KG1 (cell line): Measurements from ENCODE around the gene OR10G2.
"Not testable (repeated sequence)": the region's sequence is repeated elsewhere in the genome, so short reads cannot be mapped to it uniquely, and the experiment has no call there.

Experiments
- DNase-seq: peaks from one replicate; lab custom pipeline; 2025; lab: John Stamatoyannopoulos, UW

OR10G2 gene, protein sequence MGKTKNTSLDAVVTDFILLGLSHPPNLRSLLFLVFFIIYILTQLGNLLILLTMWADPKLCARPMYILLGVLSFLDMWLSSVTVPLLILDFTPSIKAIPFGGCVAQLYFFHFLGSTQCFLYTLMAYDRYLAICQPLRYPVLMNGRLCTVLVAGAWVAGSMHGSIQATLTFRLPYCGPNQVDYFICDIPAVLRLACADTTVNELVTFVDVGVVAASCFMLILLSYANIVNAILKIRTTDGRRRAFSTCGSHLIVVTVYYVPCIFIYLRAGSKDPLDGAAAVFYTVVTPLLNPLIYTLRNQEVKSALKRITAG

DNA sequence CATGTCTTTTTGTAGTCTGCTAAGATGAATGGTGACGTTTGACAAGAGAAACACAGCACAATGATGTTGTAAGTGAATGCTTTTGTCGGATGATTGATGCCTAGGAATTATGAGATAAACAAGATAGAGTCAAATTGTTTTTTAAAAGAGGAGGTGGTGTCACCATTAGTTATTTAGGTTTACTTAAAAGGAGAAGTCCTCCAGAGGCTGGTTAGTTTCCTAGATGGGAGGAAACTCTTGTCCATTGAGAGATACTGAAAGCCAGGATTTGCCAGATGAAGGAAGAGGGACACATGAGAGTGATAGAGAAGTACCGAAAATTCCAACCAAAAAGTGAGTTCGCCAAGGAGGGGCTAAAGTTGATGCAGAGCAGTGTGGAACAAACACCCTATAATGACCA lies at the start of gene OR10G2:
Gene OR10G2, minus strand, starts transcription at position 101 of the 400 bp plus-strand sequence. Its CDS starts 98 bp downstream, at position 3.
- no peak for DNase-seq

DNA sequence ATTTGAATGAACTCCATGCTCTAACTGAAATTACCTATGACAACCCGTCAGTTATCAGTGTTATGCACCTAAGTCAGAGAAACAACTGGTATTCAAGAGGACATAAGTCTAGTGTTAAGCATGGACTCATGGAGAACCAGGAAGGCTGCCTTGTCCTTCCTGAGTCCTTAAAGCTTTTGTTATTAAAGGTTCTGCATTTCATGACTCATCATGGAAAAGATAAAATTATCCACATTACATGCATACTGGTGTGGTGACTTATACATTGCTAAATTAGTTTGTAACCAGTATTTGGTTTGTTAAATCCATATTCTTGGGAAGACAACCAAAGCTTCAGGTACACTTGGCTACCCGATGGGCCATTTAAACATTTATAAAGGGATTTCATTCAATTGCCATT lies 45.3 kb upstream of the OR10G2 start:
- DNase-seq = no peak

DNA sequence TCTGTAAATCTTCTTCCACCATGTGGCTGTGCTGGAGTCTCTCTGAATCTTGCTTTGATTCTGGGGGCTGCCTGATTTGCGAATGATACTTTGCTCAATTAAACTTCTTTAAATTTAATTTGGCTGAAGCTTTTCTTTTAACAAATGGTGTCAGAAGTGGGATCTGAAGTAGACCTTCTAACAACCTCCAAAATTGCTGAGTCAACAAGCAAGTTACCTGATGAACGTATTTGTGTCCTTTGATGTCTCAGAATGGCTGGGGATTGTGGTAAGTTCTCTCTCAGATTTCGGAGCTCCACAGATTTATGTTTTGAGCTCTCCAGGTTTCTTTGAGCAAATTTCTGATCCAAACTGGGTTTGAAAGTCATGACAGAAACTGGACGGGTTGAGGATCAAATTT lies 40.8 kb upstream of the OR10G2 start:
- DNase-seq = no peak

DNA sequence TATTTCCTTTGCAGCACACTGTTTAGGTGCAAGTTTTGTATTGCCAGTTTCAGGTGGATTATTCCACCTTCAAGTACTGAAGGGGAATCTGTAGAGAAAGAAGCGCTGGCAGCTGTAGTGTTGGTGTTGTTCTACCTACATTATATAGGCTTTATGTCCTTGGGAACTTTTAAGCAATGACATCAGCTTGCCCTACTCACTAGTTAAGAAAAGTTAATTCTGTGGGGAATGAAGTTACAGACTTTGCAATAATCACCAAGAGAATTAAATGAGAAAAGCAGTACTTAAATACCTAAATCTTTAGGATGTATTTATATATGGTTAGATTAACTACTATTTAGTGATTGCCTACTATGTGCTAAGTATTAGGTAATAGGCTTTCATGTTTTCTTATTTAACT lies 39.0 kb upstream of the OR10G2 start, which contains the start of gene OR4E1:
Gene OR4E1, minus strand, starts transcription at position 101 of the 400 bp plus-strand sequence. CDS start 2,883 bp downstream, outside the sequence.
- DNase-seq = no peak

DNA sequence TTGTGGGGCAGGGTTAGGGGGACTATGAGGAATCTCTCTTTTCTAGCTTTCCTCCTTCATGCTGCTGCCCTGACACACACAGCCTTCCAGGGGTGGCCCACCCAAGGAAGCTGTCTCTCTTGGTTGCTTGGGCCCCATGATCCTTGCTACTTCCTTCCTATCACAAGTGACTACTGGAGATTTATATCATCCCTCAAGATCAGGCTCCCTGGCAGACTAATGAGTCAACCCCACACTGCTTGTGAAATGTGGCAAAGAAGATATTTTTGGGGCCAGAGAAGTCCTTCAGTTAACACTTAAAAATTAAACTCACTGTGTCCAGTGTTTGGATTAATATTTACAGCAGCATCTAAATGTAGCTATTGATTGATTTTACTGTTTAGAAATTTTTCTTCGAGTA lies 37.4 kb upstream of the OR10G2 start:
- DNase-seq = peak; percentile 8

DNA sequence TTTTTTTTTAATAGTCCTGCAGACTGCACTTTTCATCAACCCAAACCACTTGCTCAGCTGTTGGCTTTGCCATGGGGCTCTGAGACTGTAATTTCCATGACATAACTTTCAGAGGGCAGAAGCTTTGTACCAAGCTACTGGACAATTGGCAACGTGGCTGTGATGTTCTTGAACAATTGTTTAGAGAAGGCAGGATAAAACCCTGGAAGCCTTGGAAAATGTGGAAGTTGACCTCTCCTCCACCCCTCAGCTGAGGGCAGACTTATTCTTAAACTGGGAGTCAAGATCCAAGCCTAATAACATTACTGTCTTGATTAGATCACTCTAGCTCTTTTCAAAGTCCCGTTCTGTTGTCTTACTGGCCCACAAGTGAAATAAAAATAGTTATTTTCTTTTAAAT lies 36.6 kb upstream of the OR10G2 start:
- no peak for DNase-seq

DNA sequence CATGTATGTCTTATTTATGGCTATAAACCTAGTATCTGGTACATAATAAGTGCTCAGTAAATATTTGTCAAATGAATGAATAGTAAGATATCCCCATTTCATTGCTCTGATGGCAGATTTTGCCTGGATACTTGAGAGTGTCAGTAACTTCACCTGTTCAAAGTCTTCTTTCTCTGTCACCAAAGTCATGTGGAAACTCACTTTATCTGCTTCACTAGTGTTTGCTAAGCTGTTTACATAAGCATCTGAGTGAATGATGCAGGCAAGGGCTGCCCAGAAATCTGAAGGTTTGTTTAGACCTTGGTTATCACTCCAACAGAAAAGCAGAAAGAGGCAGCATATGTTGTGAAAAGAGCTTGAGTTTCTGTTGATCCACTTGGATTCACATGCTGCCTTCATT lies 34.5 kb upstream of the OR10G2 start:
- DNase-seq = no peak

DNA sequence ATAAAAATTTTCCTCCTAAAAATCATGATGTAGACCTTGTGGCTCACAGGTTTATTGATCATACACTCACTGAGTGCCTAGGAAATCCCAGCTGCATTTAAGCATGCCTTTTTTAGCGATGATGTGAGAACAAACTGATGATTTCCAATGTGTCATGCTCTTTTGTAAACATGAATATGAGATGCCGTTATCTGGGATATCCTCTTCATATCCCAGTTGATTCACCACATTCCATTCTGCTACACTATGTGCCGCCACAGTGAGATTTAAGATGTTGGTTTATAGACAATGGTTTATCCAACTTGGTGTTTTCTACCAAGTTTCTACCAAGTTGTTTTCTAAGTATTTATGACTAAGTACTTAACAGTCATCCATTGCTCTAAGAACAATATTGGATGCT lies 33.6 kb upstream of the OR10G2 start:
- DNase-seq = no peak

DNA sequence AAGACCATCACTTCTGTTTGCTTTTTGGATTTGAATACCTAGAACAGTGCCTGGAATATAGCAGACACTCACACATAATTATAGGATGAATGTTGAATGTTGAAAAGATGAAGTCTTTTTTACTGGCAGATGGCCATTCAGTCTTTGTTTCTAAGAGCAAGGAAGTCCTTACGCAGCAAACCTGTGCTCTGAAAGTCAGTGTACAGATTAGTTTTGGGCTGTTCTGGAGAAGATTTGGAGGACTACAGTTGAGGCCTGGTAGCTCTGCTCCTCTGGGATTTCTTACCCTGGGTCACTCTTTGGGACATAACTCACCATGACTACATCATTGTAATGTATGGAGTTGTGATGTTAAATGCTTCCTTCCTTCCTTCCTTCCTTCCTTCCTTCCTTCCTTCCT lies 22.2 kb upstream of the OR10G2 start:
- no peak for DNase-seq

DNA sequence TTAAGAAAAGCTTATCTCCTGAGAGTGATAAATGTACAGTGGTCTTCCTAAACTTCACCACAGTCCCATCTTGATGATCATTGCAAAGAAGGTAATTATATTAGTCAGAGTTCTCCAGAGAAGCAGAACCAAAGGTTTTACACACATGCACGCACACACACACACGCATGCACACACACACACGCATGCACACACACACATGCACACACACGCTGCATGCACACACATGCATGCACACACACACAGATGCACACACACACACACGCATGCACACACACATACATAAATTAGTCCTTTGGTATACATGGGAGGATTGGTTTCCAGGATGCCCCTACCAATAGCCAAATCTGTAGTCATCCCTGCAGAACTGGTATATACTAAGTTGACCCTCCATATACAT lies 19.5 kb upstream of the OR10G2 start:
- no peak for DNase-seq

DNA sequence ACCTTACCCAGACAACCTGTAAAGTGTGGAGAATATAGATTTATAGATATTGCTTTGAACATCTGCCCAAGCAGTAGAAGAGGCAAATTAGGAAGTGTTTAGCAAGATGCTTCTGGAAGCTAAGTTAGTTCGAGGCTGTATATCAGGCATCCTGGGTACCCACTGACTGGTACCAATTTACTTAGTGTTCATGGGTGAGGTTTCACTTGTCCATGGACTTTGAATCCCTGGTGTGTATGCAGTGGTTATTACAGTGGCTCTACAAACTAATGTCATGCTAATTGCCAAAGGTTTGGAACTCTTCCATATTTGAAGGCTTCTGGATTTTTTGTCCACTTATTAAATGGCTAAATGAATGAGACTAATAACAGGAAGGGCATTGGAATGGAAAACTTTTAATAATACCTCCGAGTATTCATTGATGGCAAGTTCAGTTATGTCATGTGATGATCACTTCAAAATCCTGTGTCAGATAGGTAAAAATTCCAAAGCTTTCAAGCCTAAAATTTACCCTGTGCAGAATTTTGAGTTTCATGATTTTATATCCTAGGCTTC lies 18.7 kb upstream of the OR10G2 start, which contains the start of gene OR4E2:
Gene OR4E2, plus strand, starts transcription at position 505 of the 555 bp plus-strand sequence. CDS start 11,248 bp downstream, outside the sequence.
- DNase-seq = no peak

DNA sequence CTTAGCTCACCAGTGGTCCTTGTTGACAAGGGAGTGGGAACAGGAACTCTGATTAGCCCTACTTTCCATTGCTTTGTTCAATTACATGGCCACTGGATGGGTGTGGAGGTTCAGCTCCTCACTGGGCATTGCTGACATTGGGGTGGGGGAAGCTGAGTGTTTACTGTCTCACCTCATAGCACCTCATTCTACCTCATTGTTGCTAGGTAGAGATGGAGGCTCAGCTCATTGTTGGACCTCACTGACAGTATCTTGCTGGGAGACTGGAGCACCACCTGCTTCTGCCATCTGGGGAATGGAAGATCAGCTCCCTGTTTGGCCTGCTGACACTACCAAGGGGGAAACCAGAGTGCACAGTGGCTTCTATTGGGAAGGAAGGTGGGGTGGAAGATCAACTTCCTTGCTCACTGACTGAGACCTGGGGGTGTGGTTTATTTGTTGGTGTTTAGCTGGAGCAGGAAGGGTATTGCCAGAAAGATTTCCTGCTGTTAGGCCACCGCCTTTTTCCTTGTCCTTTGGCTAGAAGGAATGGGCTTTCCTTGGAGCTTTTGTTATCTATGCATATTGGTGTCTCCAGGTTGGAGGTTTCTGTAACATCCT lies 17.6 kb upstream of the OR10G2 start:
- DNase-seq = no peak

DNA sequence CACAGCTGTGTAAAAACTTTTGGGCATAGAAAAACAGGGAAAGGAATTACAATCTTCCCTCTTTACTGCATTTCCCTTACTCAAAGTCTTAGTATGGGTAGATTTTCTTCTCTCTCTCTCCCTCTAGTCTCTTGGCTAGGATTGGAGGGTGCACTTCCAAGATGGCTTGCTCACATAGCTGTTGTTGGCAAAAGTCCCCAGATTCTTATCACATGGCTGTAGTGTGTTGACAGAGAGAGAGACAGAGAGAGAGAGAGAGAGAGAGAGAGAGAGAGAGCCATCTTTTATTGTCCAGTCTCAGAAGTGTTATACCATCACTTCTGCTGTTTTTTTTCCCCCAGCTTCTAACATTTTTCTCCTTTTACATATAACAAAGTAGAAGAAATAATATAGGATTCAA lies 12.6 kb upstream of the OR10G2 start:
- DNase-seq = no peak

DNA sequence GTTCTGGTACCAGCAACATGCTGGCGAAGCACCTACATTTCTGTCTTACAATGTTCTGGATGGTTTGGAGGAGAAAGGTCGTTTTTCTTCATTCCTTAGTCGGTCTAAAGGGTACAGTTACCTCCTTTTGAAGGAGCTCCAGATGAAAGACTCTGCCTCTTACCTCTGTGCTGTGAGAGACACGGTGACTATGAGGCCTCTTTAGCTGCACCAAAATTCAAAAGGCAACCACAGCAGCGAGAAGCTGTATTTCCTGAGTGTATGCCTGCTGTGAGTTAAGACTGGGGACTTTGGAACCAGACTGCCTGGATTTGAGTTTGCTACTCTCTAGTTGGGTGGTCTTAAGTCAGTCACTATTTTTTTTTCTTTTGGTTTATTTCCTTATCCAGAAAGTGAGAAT lies 8.7 kb upstream of the OR10G2 start:
- DNase-seq = no peak

DNA sequence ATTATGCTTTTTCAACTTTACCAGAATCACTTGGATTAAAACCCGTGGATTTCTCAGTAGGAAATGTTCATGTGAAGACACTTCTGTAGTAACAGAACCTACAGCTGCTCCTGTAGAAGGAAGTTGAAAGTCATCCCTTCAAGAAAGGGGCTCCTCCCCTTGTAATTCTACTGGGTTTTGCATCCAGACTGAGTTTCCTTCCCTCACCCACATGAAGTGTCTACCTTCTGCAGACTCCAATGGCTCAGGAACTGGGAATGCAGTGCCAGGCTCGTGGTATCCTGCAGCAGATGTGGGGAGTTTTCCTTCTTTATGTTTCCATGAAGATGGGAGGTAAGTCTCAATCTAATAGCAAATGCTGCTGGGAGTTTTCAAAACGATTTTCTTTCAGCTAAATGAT lies 7.9 kb upstream of the OR10G2 start:
- DNase-seq = no peak

DNA sequence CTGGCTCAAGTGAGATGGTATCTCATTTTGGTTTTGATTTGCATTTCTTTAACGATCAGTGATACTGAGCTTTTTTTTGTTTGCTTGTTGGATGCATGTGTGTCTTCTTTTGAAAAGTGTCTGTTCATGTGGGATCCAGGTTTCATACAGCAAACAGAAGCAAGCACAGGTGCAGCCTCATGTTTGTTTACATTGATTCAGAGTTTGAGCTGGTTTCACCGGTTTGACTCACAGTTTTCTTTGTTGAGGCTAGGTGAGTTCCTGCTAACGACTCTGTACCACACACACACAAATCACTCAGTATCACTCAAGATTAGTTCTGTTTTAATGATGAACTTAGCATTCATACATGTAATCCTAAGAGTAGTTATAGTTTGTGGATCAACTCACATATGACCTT lies 3.7 kb downstream of the OR10G2 start:
- DNase-seq = no peak

DNA sequence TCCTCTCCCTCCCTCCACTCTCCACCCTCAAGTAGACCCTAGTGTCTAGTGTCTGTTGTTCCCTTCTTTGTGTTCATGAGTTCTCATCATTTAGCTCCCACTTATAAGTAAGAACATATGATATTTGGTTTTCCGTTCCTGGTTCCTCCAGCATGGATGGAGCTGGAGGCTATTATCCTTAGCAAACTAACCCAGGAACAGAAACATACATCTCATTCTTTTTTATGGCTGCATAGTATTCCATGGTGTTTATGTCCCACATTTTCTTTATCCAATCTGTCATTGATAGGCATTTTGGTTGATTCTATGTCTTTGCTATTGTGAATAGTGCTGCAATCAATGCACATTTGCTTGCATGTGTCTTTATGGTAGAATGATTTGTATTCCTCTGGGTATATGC lies 4.2 kb downstream of the OR10G2 start:
- DNase-seq = not testable (repeated sequence)

DNA sequence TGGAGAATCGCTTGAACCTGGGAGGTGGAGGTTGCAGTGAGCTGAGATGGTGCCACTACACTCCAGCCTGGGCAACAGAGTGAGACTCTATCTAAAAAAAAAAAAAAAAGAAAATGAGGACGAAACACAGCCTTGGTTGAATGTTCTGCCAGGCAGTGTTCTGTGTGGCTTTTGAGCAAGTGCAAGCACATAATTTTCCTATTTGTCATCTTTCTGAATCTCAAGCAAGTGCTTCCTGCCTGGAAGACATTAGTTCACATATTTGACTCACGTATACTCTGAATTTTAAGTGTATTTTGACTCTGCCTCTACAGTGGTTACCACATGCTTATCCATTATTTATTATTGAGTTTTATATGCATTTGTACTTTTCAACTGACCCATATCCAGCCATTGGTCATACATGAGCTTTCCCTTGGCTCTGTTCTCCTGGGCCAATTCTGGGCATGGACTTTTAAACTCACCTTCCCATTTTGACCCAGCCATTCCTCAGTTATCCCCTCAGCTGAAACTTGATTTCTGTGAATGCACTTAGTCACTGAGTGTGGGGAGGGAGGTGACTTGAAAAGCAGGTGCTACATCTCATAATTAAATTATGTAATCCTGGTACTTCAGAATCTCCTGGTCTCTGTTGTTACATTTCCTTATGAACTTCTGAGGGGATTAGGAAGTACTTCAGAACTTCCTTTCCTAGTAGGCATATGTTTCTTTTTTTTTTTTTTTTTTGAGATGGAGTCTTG lies 8.1 kb downstream of the OR10G2 start:
- no peak for DNase-seq

DNA sequence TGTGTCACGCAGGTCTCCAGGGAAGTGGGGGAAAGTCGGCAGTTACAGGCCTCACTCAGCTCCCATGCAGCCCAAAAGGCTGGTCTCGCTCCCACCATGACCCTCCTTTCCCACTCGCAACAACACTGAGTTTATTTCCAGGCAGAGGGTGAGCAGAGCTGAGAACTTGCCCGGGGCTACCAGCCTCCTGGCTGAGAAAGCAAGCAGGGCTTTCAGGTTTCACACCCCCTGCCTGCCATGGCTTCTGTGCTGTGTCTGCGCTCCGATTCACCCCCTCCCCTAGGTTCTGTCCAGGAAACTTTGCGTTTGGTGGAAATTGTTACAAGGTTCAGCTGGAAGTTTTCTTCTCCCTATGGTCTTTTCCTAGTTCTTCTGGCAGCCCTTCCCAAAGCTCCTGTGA lies 17.1 kb downstream of the OR10G2 start:
- DNase-seq = no peak

DNA sequence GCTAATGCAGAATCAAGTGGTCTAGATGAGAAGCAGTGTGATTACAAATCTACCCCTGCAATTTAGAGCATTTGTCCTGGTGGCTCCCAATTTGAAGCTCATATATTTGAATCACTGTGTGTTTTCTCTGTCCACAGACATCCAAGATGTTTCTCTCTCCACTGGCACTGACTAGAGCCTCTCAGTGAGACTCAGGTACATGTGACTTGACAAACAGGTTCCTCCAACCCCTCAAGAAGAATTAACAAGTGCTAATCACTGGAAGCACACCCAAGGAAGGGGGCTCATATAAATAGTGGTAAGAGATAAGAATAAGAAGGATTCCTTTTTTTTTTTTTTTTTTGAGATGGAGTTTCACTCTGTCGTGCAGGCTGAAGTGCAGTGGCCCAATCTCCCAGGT lies 20.5 kb downstream of the OR10G2 start:
- no peak for DNase-seq

DNA sequence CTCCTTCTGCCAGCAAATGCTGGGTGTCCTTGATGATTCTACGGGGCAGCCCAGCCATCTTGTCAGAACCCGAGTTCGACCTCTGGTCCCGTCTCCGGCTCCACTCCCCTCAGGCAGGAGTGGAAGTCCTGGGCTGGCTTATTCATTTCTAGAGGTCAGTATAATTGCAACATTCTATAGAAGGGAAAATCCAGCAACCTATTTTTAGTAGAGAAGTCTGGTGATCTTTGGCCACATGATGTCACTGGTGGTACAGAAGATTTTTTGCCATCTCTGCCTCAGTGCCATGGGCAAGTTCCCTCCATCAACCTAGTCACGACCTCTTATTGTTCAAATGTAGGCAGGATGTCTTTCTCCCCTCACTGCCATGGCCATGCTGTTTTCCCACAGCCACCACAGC lies 22.4 kb downstream of the OR10G2 start:
- no peak for DNase-seq

DNA sequence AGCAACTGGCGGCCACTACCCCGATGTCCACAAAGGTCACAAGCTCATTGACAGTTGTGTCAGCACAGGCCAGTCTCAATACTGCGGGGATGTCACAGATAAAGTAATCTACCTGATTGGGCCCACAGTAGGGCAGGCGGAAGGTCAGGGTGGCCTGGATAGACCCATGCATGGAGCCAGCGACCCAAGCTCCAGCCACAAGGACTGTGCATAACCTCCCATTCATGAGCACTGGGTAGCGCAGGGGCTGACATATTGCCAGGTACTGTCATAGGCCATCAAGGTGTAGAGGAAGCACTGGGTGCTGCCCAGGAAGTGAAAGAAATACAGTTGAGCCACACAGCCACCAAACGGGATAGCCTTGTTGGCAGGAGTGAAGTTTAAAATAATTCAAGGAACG lies 32.6 kb downstream of the OR10G2 start:
- not testable (repeated sequence) for DNase-seq

DNA sequence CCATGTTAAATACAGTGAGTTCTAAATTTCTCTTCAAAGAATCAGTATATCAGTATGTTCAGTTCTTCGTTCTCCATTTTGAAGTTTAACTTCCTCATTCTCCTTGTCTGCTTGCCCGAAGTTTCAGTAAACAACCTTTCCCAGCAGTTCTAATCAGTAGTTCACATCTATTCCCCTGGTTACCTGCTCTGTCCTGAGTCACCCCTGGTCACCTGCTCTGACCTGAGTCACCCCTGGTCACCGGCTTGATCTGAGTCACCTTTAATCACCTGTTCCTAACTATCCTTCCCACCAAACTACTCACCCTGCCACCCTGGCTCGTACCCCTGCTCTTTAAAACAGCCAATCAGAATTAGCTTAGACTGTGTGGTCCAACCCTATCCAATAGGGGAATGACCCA lies 45.4 kb downstream of the OR10G2 start:
- DNase-seq = no peak
